Activated effector memory CD4-positive, alpha-beta T cell treated with anti-CD3 and anti-CD28 coated beads, Interleukin-2, amount 50 U/mL, for 16 hours (primary cell): ENCODE results near the gene CHD2.
A peak's percentile ranks its signal among the peaks of the same experiment; 100 is the strongest.

Source experiments
- DNase-seq: peaks from one replicate; pipeline ENCODE4 v3.0.0-alpha.2; 2020

The CHD2 gene

GRCh38 chr15:92963794-92964193 lies 63.7 kb downstream of the CHD2 start:
- no peak for DNase-seq

- DNase-seq, result no peak
These were observed 69.0 kb downstream of the CHD2 start for GRCh38 chr15:92968926-92969651.

- DNase-seq, result no peak
These were observed 70.5 kb downstream of the CHD2 start for GRCh38 chr15:92970656-92971055.

- no peak for DNase-seq
These were observed 71.0 kb downstream of the CHD2 start for GRCh38 chr15:92971081-92971480.

GRCh38 chr15:92971713-92972112 lies 71.6 kb downstream of the CHD2 start:
- DNase-seq, result no peak

GRCh38 chr15:92974183-92974915 lies 74.2 kb downstream of the CHD2 start:
- DNase-seq, result no peak

- no peak for DNase-seq
These were observed 79.0 kb downstream of the CHD2 start for GRCh38 chr15:92979011-92979701.

- DNase-seq, result no peak
These were observed 81.2 kb downstream of the CHD2 start for GRCh38 chr15:92981333-92981732.

GRCh38 chr15:92984161-92984560 lies 84.0 kb downstream of the CHD2 start:
- no peak for DNase-seq

- DNase-seq, result no peak
These were observed 89.3 kb downstream of the CHD2 start for GRCh38 chr15:92989470-92989869.

- DNase-seq, result no peak
These were observed 89.9 kb downstream of the CHD2 start for GRCh38 chr15:92990031-92990430.

GRCh38 chr15:92992720-92993119 lies 92.6 kb downstream of the CHD2 start:
- no peak for DNase-seq

- DNase-seq, result no peak
These were observed 97.7 kb downstream of the CHD2 start for GRCh38 chr15:92997821-92998220.

GRCh38 chr15:93001156-93001555 lies 101.0 kb downstream of the CHD2 start:
- no peak for DNase-seq

GRCh38 chr15:93001881-93002280 lies 101.8 kb downstream of the CHD2 start:
- no peak for DNase-seq

GRCh38 chr15:93005133-93005532 lies 105.0 kb downstream of the CHD2 start:
- DNase-seq, result no peak

GRCh38 chr15:93007994-93008393 lies 107.9 kb downstream of the CHD2 start:
- DNase-seq, result no peak

- no peak for DNase-seq
These were observed 112.7 kb downstream of the CHD2 start for GRCh38 chr15:93012786-93013185.

- DNase-seq, result no peak
These were observed 117.4 kb downstream of the CHD2 start for GRCh38 chr15:93017526-93017925.

- DNase-seq, result no peak
These were observed 118.5 kb downstream of the CHD2 start for GRCh38 chr15:93018574-93018973.

GRCh38 chr15:93019090-93019489 lies 119.0 kb downstream of the CHD2 start:
- DNase-seq, result no peak

- peak; percentile 60 for DNase-seq
These were observed 119.8 kb downstream of the CHD2 start for GRCh38 chr15:93019971-93020370.

- no peak for DNase-seq
These were observed 121.0 kb downstream of the CHD2 start for GRCh38 chr15:93020976-93021772.
